H1 (cell line): ENCODE results near the gene EIPR1. TPM values are rescaled to one million over a fixed set of nuclear protein-coding genes. Genes with fewer than 3 reads are reported as not detected.

ENCODE experiments used
- CTCF ChIA-PET: fragments of 300-600 bp; sonication (Branson Sonifier 250); formaldehyde crosslinking; loops from one replicate; lab custom pipeline; 2021; ENCODE audit not compliant: partially characterized antibody; lab: Charles Lee
- POLR2A ChIA-PET: fragments of 300-600 bp; sonication (Branson Sonifier 250); formaldehyde crosslinking; loops from one replicate; lab custom pipeline; 2021; ENCODE audit warnings: inconsistent platforms; ENCODE audit not compliant: partially characterized antibody; lab: Charles Lee
- DNase-seq, 2 experiments: peaks; one replicate each; pipeline versions ENCODE4 v3.0.0 to v3.0.0-alpha.2; 2010 to 2022; ENCODE audit warnings: low spot score in 2 of 2, low read depth in 1 of 2, mixed read lengths in 1 of 2
- FAIRE-seq: peaks from 2 replicates; lab custom pipeline; 2011; peaks lifted over from hg19 to GRCh38; lab: Jason Lieb, UNC
- H2AFZ ChIP-seq: 2 replicates; pipeline ENCODE4 v1.8.1; 2012; ENCODE audit warnings: low read length, inconsistent platforms
- H2AK5ac ChIP-seq: 2 replicates; pipeline ENCODE4 v1.6.1; 2013; ENCODE audit warnings: low read depth, low read length
- H2BK120ac ChIP-seq: replicated peaks from 2 replicates; pipeline ENCODE3; 2013; ENCODE audit warnings: low read depth, low read length, inconsistent platforms
- H2BK12ac ChIP-seq: 2 replicates; pipeline ENCODE4 v1.6.1; 2013; ENCODE audit warnings: low read depth, low read length
- H2BK15ac ChIP-seq: 2 replicates; pipeline ENCODE4 v1.6.1; 2013; ENCODE audit warnings: low read length
- H2BK20ac ChIP-seq: 2 replicates; pipeline ENCODE4 v1.6.1; 2013; ENCODE audit warnings: low read length
- H2BK5ac ChIP-seq: 2 replicates; pipeline ENCODE4 v1.6.1; 2013; ENCODE audit warnings: low read depth, low read length
- H3K14ac ChIP-seq: 2 replicates; pipeline ENCODE4 v1.6.1; 2013; ENCODE audit warnings: inconsistent platforms; ENCODE audit not compliant: insufficient read length
- H3K18ac ChIP-seq: 2 replicates; pipeline ENCODE4 v1.6.1; 2013; ENCODE audit warnings: low read length; ENCODE audit errors: extremely low read depth
- H3K23ac ChIP-seq: 2 replicates; pipeline ENCODE4 v1.6.1; 2013; ENCODE audit warnings: inconsistent platforms; ENCODE audit not compliant: insufficient read length
- H3K23me2 ChIP-seq: 2 replicates; pipeline ENCODE4 v1.6.1; 2013; ENCODE audit warnings: low read depth, low read length
- H3K27ac ChIP-seq: 2 replicates; pipeline ENCODE4 v1.6.1; 2011; ENCODE audit warnings: low read depth, low read length, inconsistent platforms
- H3K27me3 ChIP-seq, 4 experiments: replicated peaks in 1 of 4; 1 replicate in 1 of 4; 2 replicates in 3 of 4; pipeline versions ENCODE4 v1.6.1 to v1.8.1; 2011 to 2013; ENCODE audit warnings: low read length in 3 of 4, mild to moderate bottlenecking in 3 of 4, inconsistent platforms in 2 of 4, mixed read lengths in 2 of 4, moderate library complexity in 1 of 4; ENCODE audit not compliant: control insufficient read depth in 3 of 4, insufficient read depth in 3 of 4; ENCODE audit errors: extremely low read depth in 1 of 4
- H3K36me3 ChIP-seq, 4 experiments: 2 replicates each; pipeline versions ENCODE4 v1.6.1 to v1.8.1; 2011 to 2013; ENCODE audit warnings: mild to moderate bottlenecking in 4 of 4, low read length in 3 of 4, moderate library complexity in 2 of 4, control low read depth in 1 of 4, inconsistent platforms in 1 of 4; ENCODE audit not compliant: insufficient read depth in 4 of 4, control insufficient read depth in 2 of 4
- H3K4ac ChIP-seq: replicated peaks from 2 replicates; pipeline ENCODE3; 2013; ENCODE audit warnings: low read length, low read depth, mixed read lengths, inconsistent platforms; ENCODE audit not compliant: insufficient read length
- H3K4me1 ChIP-seq, 4 experiments: replicated peaks in 1 of 4; 1 replicate in 1 of 4; 2 replicates in 3 of 4; pipeline versions ENCODE4 v1.6.1 to v1.8.1; 2011 to 2013; ENCODE audit warnings: low read length in 3 of 4, inconsistent platforms in 2 of 4, mixed read lengths in 1 of 4; ENCODE audit not compliant: insufficient read depth in 4 of 4, control insufficient read depth in 3 of 4
- H3K4me2 ChIP-seq, 2 experiments: 2 replicates each; pipeline versions ENCODE4 v1.6.1 to v1.8.1; 2011 to 2013; ENCODE audit warnings: low read depth in 2 of 2, low read length in 2 of 2, control low read depth in 1 of 2, inconsistent platforms in 1 of 2, mild to moderate bottlenecking in 1 of 2; ENCODE audit not compliant: insufficient read depth in 1 of 2
- H3K4me3 ChIP-seq, 4 experiments: fragments of 200-600, 300-600 bp in 1 of 4; sonication (generic), shearing (Covaris generic), sonication (Bioruptor Twin) in 1 of 4; 2 replicates each; pipeline versions ENCODE4 v1.5.1 to v1.8.1; 2011 to 2016; ENCODE audit warnings: low read length in 4 of 4, low read depth in 3 of 4, control low read depth in 2 of 4, inconsistent platforms in 2 of 4, mild to moderate bottlenecking in 2 of 4, mixed read lengths in 1 of 4, moderate library complexity in 1 of 4; ENCODE audit not compliant: insufficient read depth in 2 of 4; ENCODE audit errors: extremely low read depth in 1 of 4
- H3K56ac ChIP-seq: replicated peaks from 2 replicates; pipeline ENCODE3; 2013; ENCODE audit warnings: low read depth, mild to moderate bottlenecking, mixed read lengths, low read length, inconsistent platforms; ENCODE audit not compliant: insufficient read length
- H3K79me1 ChIP-seq: 2 replicates; pipeline ENCODE4 v1.6.1; 2013; ENCODE audit warnings: low read depth, low read length, control low read depth
- H3K79me2 ChIP-seq, 2 experiments: 2 replicates each; pipeline versions ENCODE4 v1.6.1 to v1.8.1; 2012 to 2013; ENCODE audit warnings: low read length in 2 of 2, mild to moderate bottlenecking in 2 of 2, inconsistent platforms in 1 of 2; ENCODE audit not compliant: insufficient read depth in 2 of 2, control insufficient read depth in 1 of 2
- H3K9ac ChIP-seq, 4 experiments: replicated peaks in 1 of 4; 1 replicate in 1 of 4; 2 replicates in 3 of 4; pipeline versions ENCODE4 v1.6.1 to v1.8.1; 2011 to 2013; ENCODE audit warnings: low read depth in 3 of 4, low read length in 3 of 4, control low read depth in 2 of 4, mild to moderate bottlenecking in 2 of 4, moderate library complexity in 2 of 4, inconsistent platforms in 1 of 4; ENCODE audit errors: extremely low read depth in 1 of 4
- H3K9me3 ChIP-seq, 2 experiments: 2 replicates each; pipeline versions ENCODE4 v1.6.1 to v1.8.1; 2012 to 2013; ENCODE audit warnings: mild to moderate bottlenecking in 2 of 2, moderate library complexity in 2 of 2, control low read depth in 1 of 2, inconsistent platforms in 1 of 2, low read depth in 1 of 2, low read length in 1 of 2, mixed read lengths in 1 of 2; ENCODE audit not compliant: insufficient read depth in 2 of 2
- H4K20me1 ChIP-seq, 2 experiments: replicated peaks in 1 of 2; 2 replicates each; pipeline versions ENCODE3 to v1.8.1; 2011 to 2013; ENCODE audit warnings: inconsistent platforms in 2 of 2, low read length in 2 of 2, mild to moderate bottlenecking in 1 of 2; ENCODE audit not compliant: insufficient read depth in 2 of 2, control insufficient read depth in 1 of 2
- H4K5ac ChIP-seq: 2 replicates; pipeline ENCODE4 v1.6.1; 2013; ENCODE audit warnings: low read length, low read depth, mixed read lengths, inconsistent platforms; ENCODE audit not compliant: insufficient read length
- H4K8ac ChIP-seq: 2 replicates; pipeline ENCODE4 v1.8.0; 2013; ENCODE audit warnings: mild to moderate bottlenecking, moderate library complexity, low read length, inconsistent platforms; ENCODE audit not compliant: insufficient read depth; ENCODE audit errors: extremely low read depth
- H4K91ac ChIP-seq: replicated peaks from 2 replicates; pipeline ENCODE3; 2013; ENCODE audit warnings: low read length, mixed read lengths, inconsistent platforms; ENCODE audit not compliant: insufficient read length
- ASH2L ChIP-seq: fragments of 200-600, 300-600 bp; sonication (generic); IDR thresholded peaks from one replicate; pipeline ENCODE4 v1.7.1; 2017; ENCODE audit warnings: low read length
- BCL11A ChIP-seq, 2 experiments: IDR thresholded peaks; one replicate each; pipeline ENCODE4 v1.6.1; 2011; ENCODE audit warnings: low read depth in 2 of 2, low read length in 2 of 2, mild to moderate bottlenecking in 2 of 2
- CREB1 ChIP-seq: IDR thresholded peaks from 2 replicates; pipeline ENCODE4 v1.6.1; 2012; ENCODE audit warnings: inconsistent platforms
- PHF8 ChIP-seq: fragments of 200-600 bp; sonication (generic); conservative IDR thresholded peaks from 2 replicates; pipeline ENCODE4 v1.7.1; 2012; ENCODE audit warnings: low read depth, mild to moderate bottlenecking, inconsistent platforms, low read length, moderate library complexity
- SP2 ChIP-seq: IDR thresholded peaks from 2 replicates; pipeline ENCODE4 v1.6.1; 2012; ENCODE audit warnings: mild to moderate bottlenecking, low read length, inconsistent platforms
- TAF1 ChIP-seq: IDR thresholded peaks from 2 replicates; pipeline ENCODE4 v1.6.1; 2011; ENCODE audit warnings: mild to moderate bottlenecking, low read depth, low read length
- TAF7 ChIP-seq: optimal IDR thresholded peaks from 2 replicates; pipeline ENCODE3; 2011; ENCODE audit warnings: low read depth, mild to moderate bottlenecking, inconsistent platforms, low read length, moderate library complexity, borderline replicate concordance
- TEAD4 ChIP-seq: IDR thresholded peaks from 2 replicates; pipeline ENCODE4 v1.6.1; 2012; ENCODE audit warnings: low read depth, low read length, inconsistent platforms, mixed read lengths
- WGBS, 2 experiments: shearing (Covaris generic) in 1 of 2; methylation state at CpG; one replicate each; pipeline versions ENCODE4 v1.1.6 to v1.1.7; 2013 to 2015; ENCODE audit warnings: low lambda C conversion rate in 2 of 2, mixed read lengths in 2 of 2, inconsistent platforms in 1 of 2, low coverage in 1 of 2, missing lambda C conversion rate in 1 of 2; ENCODE audit not compliant: insufficient replicate concordance in 2 of 2, insufficient coverage in 1 of 2, insufficient read length in 1 of 2; ENCODE audit errors: extremely low coverage in 1 of 2, missing lambda C conversion rate in 1 of 2; 5-methylcytosine and 5-hydroxymethylcytosine counted together
- polyA plus RNA-seq, 7 experiments: library from polyadenylated mRNA; depleted of rRNA in 3 of 7; stranded (reverse) in 5 of 7; unstranded in 2 of 7; fragments of >200 nt in 5 of 7; fragments of 200-250 nt in 2 of 7; gene quantifications; 1 replicate in 5 of 7; 2 replicates in 1 of 7; 4 replicates in 1 of 7; pipeline versions ENCODE4 v1.2.1 to v1.2.3, GENCODE V29; 2011 to 2013; ENCODE audit warnings: missing spikeins in 2 of 7, mixed read lengths in 2 of 7
- total RNA-seq: library from RNA; stranded (reverse); fragmentation: NEBNext Ultra II Directional; extraction: Animal tissue kit (Norgen Biotek cat#: 25700); gene quantifications from 2 replicates; pipeline ENCODE4 v1.2.1, GENCODE V29; 2021
- TF ChIP-seq, protein P1 (sequence below): IDR thresholded peaks from 2 replicates; pipeline ENCODE4 v1.6.1; 2012; ENCODE audit warnings: inconsistent platforms
- TF ChIP-seq, protein P2 (sequence below): IDR thresholded peaks from 2 replicates; pipeline ENCODE4 v1.6.1; 2012; ENCODE audit warnings: low read length, inconsistent platforms

EIPR1 gene
- total and polyA plus RNA-seq, 2 of the 8 experiments (the other 6 are each of a cell fraction or from before 2014, with no cell fraction given): 26.3 to 56.4 TPM

DNA sequence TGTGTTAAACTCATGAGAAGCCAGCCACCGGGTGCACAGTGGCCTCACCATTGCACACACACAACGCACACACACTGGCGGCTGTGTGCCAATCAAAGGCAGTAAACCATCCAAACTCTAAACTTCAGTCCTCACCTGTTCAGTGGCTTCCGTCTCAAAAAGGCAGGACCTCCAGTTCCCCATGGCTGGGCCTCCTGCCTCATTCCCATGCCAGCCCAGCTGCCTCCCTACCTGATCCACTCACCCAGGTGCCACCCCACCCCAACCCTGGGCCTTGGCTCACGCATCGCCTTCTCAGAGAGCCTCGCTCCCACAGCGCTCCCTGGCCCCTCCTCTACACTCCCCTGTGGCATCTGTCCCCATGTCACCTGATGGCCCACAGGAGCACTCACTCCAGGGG, 190.9 kb downstream of the EIPR1 start:
- CTCF ChIA-PET: no interaction called here
- 93% methylated on average over 8 of the region's 8 CpGs; no CpG with 5 or more reads in 1 of the 2 experiments for WGBS, 2 experiments
- H3K4me3 ChIP-seq: no peak overlapping the region

More for the DNA sequence above, 190.9 kb downstream of the EIPR1 start:
- Histone ChIP-seq H2AFZ (no peak overlapping the region), H3K27ac (no peak overlapping the region), H2AK5ac (no peak overlapping the region), H2BK12ac (no peak overlapping the region), H3K27me3 (no peaks in the 10 kb centered on the region), H4K91ac (no peak overlapping the region), H3K4me2 (no peak overlapping the region), H3K18ac (no peak overlapping the region), H3K4me1 (no peaks in the 10 kb centered on the region), H3K14ac (no peak overlapping the region), H2BK120ac (no peak overlapping the region), H4K8ac (no peak overlapping the region; the same call in 1 of the 2 replicates), H3K36me3 (peaks cover 0 to 6% (median 0%) of the 10 kb centered on the region in 4 experiments; a peak in 1 of 8 replicates), H2BK5ac (no peak overlapping the region), H3K56ac (no peak overlapping the region), H4K20me1 (peaks cover 0 to 3% of the 10 kb centered on the region in 2 experiments), H2BK15ac (no peak overlapping the region), H3K9me3 (no peaks in the 10 kb centered on the region), H3K4ac (no peak overlapping the region), H3K79me1 (no peaks in the 10 kb centered on the region; the same call in 1 of the 2 replicates), H2BK20ac (no peak overlapping the region), H3K23ac (no peak overlapping the region), H3K9ac (no peak overlapping the region), H3K79me2 (no peaks in the 10 kb centered on the region), H4K5ac (no peak overlapping the region), H3K23me2 (peaks cover 6% of the 10 kb centered on the region; the same call in 1 of the 2 replicates)
- no peak for TF ChIP-seq CREB1
- no peak for TF ChIP-seq BCL11A (IDR thresholded peaks at IDR 0.05; ENCODE audit: low read depth in 2 of 2, low read length in 2 of 2)
- no peak for TF ChIP-seq SP2
- no peak for TF ChIP-seq TEAD4
- no peak for TF ChIP-seq ASH2L
- no peak for TF ChIP-seq TAF7
- no peak for TF ChIP-seq PHF8
- TF ChIP-seq TAF1: no peak
- TF ChIP-seq, protein P1, sequence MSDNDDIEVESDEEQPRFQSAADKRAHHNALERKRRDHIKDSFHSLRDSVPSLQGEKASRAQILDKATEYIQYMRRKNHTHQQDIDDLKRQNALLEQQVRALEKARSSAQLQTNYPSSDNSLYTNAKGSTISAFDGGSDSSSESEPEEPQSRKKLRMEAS: no peak
- TF ChIP-seq, protein P2, sequence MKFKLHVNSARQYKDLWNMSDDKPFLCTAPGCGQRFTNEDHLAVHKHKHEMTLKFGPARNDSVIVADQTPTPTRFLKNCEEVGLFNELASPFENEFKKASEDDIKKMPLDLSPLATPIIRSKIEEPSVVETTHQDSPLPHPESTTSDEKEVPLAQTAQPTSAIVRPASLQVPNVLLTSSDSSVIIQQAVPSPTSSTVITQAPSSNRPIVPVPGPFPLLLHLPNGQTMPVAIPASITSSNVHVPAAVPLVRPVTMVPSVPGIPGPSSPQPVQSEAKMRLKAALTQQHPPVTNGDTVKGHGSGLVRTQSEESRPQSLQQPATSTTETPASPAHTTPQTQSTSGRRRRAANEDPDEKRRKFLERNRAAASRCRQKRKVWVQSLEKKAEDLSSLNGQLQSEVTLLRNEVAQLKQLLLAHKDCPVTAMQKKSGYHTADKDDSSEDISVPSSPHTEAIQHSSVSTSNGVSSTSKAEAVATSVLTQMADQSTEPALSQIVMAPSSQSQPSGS: no peak
- DNase-seq: no peak
- no peak for FAIRE-seq
- POLR2A ChIA-PET: no interaction called here
